K562 (cell line): ENCODE data around the gene ZBTB9. TPM values are rescaled to one million over a fixed set of nuclear protein-coding genes. Genes with fewer than 3 reads are reported as not detected.

ENCODE experiments used
- BDP1 ChIP-seq: IDR thresholded peaks from 3 replicates; pipeline ENCODE4 v1.6.1; 2011; ENCODE audit not compliant: insufficient read length, insufficient read depth
- FOXA3 ChIP-seq, 2 experiments: fragments of 450-650 bp in 1 of 2; sonication (generic) in 1 of 2; formaldehyde crosslinking; IDR thresholded peaks in 1 of 2; conservative IDR thresholded peaks in 1 of 2; 2 replicates each; pipeline versions ENCODE4 v1.4.0 to v1.8.0; 2020 to 2022; ENCODE audit warnings: mild to moderate bottlenecking in 2 of 2, missing genetic modification reagents in 1 of 2
- KHSRP ChIP-seq: fragments of 450-650 bp; IDR thresholded peaks from 2 replicates; pipeline ENCODE4 v1.6.1; 2017
- NFATC3 ChIP-seq: fragments of 450-650 bp; IDR thresholded peaks from 2 replicates; pipeline ENCODE4 v1.6.1; 2017; ENCODE audit warnings: mild to moderate bottlenecking
- PHB2 ChIP-seq: fragments of 450-650 bp; IDR thresholded peaks from 2 replicates; pipeline ENCODE4 v1.6.1; 2017; ENCODE audit warnings: low read depth
- PHF21A ChIP-seq: fragments of 450-650 bp; IDR thresholded peaks from 2 replicates; pipeline ENCODE4 v1.6.1; 2017; ENCODE audit warnings: low read depth, borderline replicate concordance
- POLR2AphosphoS5 ChIP-seq: IDR thresholded peaks from 2 replicates; pipeline ENCODE4 v1.6.1; 2011; ENCODE audit warnings: mild to moderate bottlenecking, low read depth, low read length, moderate library complexity; ENCODE audit not compliant: control insufficient read depth, insufficient read depth
- RBM39 ChIP-seq: fragments of 200-400 bp; formaldehyde crosslinking; optimal IDR thresholded peaks from 2 replicates; pipeline ENCODE3; 2018; ENCODE audit warnings: low read depth, low read length
- SMAD3 ChIP-seq: fragments of 450-650 bp; formaldehyde crosslinking; conservative IDR thresholded peaks from 2 replicates; pipeline ENCODE4 v1.4.0; 2020; ENCODE audit warnings: mild to moderate bottlenecking
- ZC3H4 ChIP-seq: sonication (generic); formaldehyde crosslinking; IDR thresholded peaks from 2 replicates; pipeline ENCODE4 v1.9.0; 2021; ENCODE audit warnings: missing genetic modification reagents, borderline replicate concordance
- ZEB2 ChIP-seq: fragments of 450-650 bp; IDR thresholded peaks from 2 replicates; pipeline ENCODE4 v1.6.1; 2016
- ZNF143 ChIP-seq: sonication (generic); formaldehyde crosslinking; IDR thresholded peaks from 2 replicates; pipeline ENCODE4 v1.9.0; 2022; ENCODE audit warnings: mild to moderate bottlenecking, missing genetic modification reagents
- ZNF561 ChIP-seq: fragments of 450-650 bp; formaldehyde crosslinking; conservative IDR thresholded peaks from 2 replicates; pipeline ENCODE4 v1.4.0; 2020; ENCODE audit warnings: mild to moderate bottlenecking, moderate library complexity
- polyA plus RNA-seq, 8 experiments: library from polyadenylated mRNA; depleted of rRNA in 4 of 8; stranded (reverse) in 5 of 8; unstranded in 3 of 8; fragments of >200 nt; fragmentation: Nextera tagmentation in 2 of 8; fragmentation: Illumina TruSeq in 1 of 8; extraction: Ambion mirVana in 2 of 8; extraction: Trizol in 1 of 8; gene quantifications; 2 replicates each; pipeline versions ENCODE4 v1.2.1 to v1.2.3, GENCODE V29; 2011 to 2014; ENCODE audit warnings: inconsistent platforms in 1 of 8, missing spikeins in 1 of 8
- total RNA-seq, 7 experiments: library from RNA; depleted of rRNA in 6 of 7; stranded (reverse); fragments of >200 nt in 6 of 7; fragmentation: Illumina TruSeq in 2 of 7; extraction: Trizol in 2 of 7; gene quantifications; 2 replicates each; pipeline versions ENCODE4 v1.2.1 to v1.2.3, GENCODE V29; 2011 to 2021; ENCODE audit warnings: low replicate concordance in 1 of 7
- TF ChIP-seq, protein P1 (sequence below): fragments of 450-650 bp; IDR thresholded peaks from 2 replicates; pipeline ENCODE4 v1.6.1; 2014; ENCODE audit warnings: low read depth, mild to moderate bottlenecking, moderate library complexity, borderline replicate concordance
- TF ChIP-seq, protein P2 (sequence below), 2 experiments: fragments of 450-650 bp; IDR thresholded peaks; 2 replicates each; pipeline ENCODE4 v1.6.1; 2016
- TF ChIP-seq, protein P3 (sequence below), 3 experiments: fragments of 200-800 bp in 1 of 3; sonication (Bioruptor generic) in 1 of 3; sonication (generic) in 1 of 3; formaldehyde crosslinking in 1 of 3; IDR thresholded peaks; 2 replicates each; pipeline versions ENCODE4 v1.6.1 to v1.8.0; 2016 to 2022; ENCODE audit warnings: mild to moderate bottlenecking in 2 of 3, missing compliant biosample characterization in 2 of 3, missing genetic modification characterization in 2 of 3, missing genetic modification reagents in 1 of 3

ZBTB9 gene
- total and polyA plus RNA-seq, 9 of the 15 experiments (the other 6 are each of a cell fraction or from before 2014, with no cell fraction given), result 1.9 to 19.5 (median 10.4) TPM

DNA sequence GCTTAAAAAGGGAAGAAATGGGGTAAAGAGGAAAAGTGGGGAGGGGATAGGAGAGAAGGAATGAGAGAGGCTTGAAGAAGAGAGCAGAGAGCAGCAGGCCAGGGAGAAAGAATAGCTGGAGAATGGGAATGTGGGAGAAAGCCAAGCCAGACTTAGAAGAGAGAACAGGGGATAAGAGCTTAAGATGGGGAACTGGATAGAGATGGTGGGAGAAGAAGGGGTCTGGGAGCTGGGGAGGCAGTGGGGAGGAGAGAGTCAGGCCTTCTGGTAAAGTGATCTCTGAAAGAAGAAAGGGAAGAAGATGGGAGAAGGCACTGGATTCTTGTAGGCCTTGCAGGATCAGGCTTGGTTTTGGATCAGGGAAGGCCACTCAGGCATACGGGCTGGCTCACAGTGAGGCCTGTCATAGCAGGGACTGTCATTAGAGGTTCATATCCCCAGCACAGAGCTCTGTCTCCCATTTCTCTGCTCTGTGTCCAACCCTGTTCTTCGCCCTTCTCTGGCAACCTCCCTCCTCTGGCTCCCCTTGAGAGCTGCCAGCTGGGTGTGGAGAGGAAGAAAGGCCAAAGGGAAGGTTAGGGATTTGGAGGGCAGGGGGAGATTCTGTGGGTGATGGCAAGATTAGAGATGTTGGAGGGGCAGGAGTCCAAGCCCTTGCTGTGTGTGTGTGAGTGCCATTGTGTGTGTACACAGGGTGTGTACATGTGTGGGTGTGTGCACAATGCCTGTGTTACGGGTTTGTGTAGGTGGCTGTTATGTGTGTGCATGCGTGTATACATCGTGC is 25.2 kb upstream of the ZBTB9 start (continued):
- TF ChIP-seq, protein P1, sequence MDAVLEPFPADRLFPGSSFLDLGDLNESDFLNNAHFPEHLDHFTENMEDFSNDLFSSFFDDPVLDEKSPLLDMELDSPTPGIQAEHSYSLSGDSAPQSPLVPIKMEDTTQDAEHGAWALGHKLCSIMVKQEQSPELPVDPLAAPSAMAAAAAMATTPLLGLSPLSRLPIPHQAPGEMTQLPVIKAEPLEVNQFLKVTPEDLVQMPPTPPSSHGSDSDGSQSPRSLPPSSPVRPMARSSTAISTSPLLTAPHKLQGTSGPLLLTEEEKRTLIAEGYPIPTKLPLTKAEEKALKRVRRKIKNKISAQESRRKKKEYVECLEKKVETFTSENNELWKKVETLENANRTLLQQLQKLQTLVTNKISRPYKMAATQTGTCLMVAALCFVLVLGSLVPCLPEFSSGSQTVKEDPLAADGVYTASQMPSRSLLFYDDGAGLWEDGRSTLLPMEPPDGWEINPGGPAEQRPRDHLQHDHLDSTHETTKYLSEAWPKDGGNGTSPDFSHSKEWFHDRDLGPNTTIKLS, result no peak
- TF ChIP-seq FOXA3 (CRISPR knock-in tag; conservative IDR thresholded peaks at IDR 0.05 in 1 of 2, IDR thresholded peaks at IDR 0.05 in 1 of 2), result no peak
- no peak for TF ChIP-seq SMAD3 (CRISPR knock-in tag)
- no peak for TF ChIP-seq RBM39
- no peak; the same call in 1 of the 2 replicates for TF ChIP-seq NFATC3
- no peak for TF ChIP-seq POLR2AphosphoS5
- TF ChIP-seq ZEB2, result 0 out of 2 replicates have a peak, but pooled peaks have one; percentile 19
- TF ChIP-seq PHB2, result 0 out of 2 replicates have a peak, but pooled peaks have one; percentile 33
- TF ChIP-seq ZNF561, result 0 out of 2 replicates have a peak, but pooled peaks have one; percentile 7
- no peak for TF ChIP-seq KHSRP
- peak; percentile 50; the same call in 1 of the 2 replicates for TF ChIP-seq ZC3H4 (CRISPR knock-in tag)
- TF ChIP-seq, protein P2, sequence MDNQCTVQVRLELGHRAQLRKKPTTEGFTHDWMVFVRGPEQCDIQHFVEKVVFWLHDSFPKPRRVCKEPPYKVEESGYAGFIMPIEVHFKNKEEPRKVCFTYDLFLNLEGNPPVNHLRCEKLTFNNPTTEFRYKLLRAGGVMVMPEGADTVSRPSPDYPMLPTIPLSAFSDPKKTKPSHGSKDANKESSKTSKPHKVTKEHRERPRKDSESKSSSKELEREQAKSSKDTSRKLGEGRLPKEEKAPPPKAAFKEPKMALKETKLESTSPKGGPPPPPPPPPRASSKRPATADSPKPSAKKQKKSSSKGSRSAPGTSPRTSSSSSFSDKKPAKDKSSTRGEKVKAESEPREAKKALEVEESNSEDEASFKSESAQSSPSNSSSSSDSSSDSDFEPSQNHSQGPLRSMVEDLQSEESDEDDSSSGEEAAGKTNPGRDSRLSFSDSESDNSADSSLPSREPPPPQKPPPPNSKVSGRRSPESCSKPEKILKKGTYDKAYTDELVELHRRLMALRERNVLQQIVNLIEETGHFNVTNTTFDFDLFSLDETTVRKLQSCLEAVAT (IDR thresholded peaks at IDR 0.05), result peak in 1 of 2 experiments; percentile 61; a peak in 1 of 4 replicates
- no peak for TF ChIP-seq ZNF143 (CRISPR knock-in tag)
- TF ChIP-seq PHF21A, result no peak
- TF ChIP-seq, protein P3, sequence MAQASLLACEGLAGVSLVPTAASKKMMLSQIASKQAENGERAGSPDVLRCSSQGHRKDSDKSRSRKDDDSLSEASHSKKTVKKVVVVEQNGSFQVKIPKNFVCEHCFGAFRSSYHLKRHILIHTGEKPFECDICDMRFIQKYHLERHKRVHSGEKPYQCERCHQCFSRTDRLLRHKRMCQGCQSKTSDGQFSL (CRISPR knock-in tag; IDR thresholded peaks at IDR 0.05), result no peak
- TF ChIP-seq, protein P3 (tag; IDR thresholded peaks at IDR 0.05), result no peak
- no peak for TF ChIP-seq BDP1
